ENCODE results near the gene TRIM46.

DNA sequence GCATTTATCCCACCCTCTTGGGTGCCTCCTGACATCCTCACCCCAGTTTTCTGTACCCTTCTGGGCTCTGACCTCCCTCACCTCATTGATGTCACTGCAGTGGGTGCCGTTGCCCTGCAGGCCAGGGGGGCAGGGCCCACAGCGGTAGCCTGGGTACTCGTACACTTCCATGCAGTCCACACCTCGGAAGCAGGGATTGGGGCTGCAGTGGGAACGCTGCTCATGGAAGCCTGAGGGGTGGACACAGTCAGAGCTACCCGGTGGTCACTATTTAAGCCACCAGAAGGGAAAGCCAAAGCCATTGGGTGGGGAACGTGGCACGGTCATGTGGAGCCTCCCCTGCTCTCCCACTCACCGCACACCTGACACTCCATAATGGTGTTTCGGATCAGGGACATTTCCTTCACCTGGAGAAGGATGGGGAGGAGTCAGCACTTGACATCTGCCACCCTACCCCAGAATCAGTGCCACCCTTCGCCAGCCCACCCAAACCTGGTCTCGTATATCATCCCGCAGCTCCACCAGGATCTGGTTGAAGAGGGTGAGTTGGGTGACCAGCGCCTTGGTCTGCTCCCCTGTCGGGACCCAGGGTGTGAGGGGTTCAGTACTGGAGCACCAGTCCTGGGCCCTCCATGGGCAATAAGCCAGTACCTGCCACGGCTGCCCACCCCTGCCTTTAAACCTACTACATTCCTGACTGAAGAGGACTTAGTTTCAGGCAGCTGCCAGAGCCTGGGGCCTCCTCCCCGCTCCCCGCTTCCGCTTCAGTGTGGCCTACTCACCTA lies 29.3 kb downstream of the TRIM46 start:
- TF ChIP-seq, protein P1, sequence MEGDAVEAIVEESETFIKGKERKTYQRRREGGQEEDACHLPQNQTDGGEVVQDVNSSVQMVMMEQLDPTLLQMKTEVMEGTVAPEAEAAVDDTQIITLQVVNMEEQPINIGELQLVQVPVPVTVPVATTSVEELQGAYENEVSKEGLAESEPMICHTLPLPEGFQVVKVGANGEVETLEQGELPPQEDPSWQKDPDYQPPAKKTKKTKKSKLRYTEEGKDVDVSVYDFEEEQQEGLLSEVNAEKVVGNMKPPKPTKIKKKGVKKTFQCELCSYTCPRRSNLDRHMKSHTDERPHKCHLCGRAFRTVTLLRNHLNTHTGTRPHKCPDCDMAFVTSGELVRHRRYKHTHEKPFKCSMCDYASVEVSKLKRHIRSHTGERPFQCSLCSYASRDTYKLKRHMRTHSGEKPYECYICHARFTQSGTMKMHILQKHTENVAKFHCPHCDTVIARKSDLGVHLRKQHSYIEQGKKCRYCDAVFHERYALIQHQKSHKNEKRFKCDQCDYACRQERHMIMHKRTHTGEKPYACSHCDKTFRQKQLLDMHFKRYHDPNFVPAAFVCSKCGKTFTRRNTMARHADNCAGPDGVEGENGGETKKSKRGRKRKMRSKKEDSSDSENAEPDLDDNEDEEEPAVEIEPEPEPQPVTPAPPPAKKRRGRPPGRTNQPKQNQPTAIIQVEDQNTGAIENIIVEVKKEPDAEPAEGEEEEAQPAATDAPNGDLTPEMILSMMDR (optimal IDR thresholded peaks at IDR 0.05 in 1 of 3, IDR thresholded peaks at IDR 0.05 in 1 of 3, conservative IDR thresholded peaks at IDR 0.05 in 1 of 3; ENCODE audit: extremely low read depth in 1 of 3, insufficient read depth in 2 of 3, low read length in 3 of 3), result no peak
- no peak for TF ChIP-seq EZH2 (IDR thresholded peaks at IDR 0.05; ENCODE audit: low read length)

All from keratinocyte (primary cell).